HG03457 (cell line): ENCODE data around the gene SENP8.

Source experiments
- ATAC-seq: cut with Tn5 transposase; IDR thresholded peaks from one replicate; pipeline ENCODE4 v1.9.1; 2021; ENCODE audit warnings: moderate number of reproducible peaks; ENCODE audit not compliant: unreplicated experiment

Gene SENP8

GRCh38 chr15:72173864-72174550, 55.8 kb downstream of the SENP8 start:
- ATAC-seq = no peak

GRCh38 chr15:72174551-72175165, 56.5 kb downstream of the SENP8 start:
- no peak for ATAC-seq

- no peak for ATAC-seq
These were observed 57.2 kb downstream of the SENP8 start for GRCh38 chr15:72175186-72176044.

DNA sequence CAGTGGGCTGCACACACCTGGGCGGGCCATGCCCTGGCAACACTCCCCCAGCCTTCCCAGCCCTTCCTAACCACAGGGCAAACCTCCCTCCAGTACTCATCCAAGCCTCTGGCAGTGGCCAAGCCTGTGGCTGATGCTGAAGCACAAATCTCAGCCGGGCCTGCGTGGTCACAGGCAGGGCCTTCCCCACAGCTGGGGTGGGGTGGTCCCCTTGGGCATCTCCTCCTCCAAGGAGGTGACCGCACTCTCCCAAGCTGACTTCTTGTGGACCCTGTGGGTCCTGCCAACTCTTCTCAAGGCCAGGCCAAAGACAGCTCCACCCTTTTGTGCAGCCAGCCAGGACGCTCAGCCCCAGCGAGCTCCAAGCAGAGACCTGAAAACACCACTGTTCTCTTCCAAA, 58.0 kb downstream of the SENP8 start:
- no peak for ATAC-seq

DNA sequence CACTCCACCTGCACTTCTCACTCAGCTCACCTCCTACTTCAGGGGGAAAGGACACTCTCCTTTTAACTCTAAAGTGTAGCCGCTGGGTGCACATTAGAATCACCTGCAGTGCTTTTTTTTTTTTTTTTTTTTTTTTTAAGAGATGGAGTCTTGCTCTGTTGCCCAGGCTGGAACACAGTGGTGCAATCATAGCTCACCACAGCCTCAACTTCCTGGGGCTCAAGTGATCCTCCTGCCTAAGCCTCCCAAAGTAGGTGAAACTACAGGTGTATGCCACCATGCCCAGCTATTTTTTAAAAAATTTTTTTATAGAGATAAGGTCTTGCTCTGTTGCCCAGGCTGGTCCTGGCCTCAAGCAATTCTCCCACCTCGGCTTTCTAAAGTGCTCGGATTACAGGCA, 58.5 kb downstream of the SENP8 start:
- no peak for ATAC-seq

DNA sequence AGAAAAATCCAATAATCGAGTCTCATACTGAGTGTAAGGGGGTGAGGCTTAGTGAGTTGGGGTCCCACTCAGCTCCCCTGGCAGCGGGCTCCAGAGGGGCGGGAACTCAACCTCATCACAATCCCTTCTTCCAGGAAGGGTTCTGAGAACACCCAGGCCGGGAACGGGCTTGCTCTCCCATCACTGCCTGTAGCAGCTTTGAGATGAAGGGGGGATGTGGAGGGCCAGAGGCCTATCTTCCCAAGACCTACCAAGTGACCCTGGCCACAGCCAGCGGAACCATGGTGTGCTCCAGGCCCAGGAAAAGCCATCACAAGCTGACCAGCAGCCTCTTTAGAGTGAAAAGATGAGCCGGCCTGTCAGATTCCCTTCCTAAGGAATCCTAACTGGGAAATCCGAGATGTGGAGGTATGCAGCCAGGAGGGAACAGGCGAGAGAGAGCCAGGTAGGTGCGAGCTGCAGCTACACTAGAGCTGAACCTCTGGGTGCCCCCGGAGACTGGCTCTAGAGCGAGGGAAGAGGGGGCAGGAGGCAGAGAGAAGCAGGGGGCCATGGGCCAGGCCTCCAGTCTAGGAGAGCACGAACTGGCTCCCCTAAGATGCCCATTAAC, 60.9 kb downstream of the SENP8 start:
- no peak for ATAC-seq

- no peak for ATAC-seq
These were observed 61.9 kb downstream of the SENP8 start for GRCh38 chr15:72179950-72180581.

DNA sequence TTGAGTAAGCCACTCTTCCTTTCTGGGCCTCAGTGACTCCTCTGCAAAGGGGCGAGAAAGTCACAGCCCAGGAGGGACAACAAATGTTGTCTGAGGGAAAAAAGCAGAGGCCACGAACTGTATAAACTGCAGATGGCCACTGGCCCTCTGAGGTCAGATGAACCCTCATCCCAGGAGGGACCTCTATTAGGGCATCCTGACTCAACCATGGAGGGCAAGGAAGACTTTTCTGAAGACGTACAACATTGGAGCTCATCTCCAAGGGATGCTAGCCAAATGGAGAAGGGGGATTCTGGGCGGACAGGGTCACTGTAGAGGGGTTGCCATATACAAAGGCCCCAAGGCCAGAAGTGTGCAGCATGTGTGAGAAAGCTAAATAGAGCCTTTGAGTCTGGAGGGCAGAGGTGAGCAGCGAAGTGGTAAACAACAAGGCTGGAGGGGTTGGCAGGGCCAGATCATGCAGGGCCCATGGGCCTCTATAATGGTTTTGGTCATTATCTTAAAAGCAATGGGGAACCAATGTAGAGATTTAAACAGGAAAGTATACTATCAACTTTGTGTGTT, 62.6 kb downstream of the SENP8 start:
- no peak for ATAC-seq

DNA sequence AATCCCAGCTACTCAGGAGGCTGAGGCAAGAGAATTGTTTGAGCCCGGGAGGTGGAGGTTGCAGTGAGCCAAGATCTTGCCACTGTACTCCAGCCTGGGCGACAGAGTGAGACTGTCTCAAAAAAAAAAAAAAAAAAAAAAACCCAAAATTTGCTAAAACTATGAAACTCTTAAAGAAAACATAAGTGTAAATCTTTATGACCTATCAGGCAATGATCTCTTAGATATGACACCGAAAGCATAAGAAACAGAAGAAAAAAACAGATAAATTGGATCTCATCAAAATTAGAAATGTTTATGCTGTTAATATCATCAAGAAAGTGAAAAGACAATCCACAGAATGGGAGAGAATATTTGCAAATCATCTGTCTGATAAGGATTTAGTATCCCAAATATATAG, 64.0 kb downstream of the SENP8 start:
- ATAC-seq = no peak

GRCh38 chr15:72182673-72183072, 64.5 kb downstream of the SENP8 start:
- ATAC-seq = no peak

DNA sequence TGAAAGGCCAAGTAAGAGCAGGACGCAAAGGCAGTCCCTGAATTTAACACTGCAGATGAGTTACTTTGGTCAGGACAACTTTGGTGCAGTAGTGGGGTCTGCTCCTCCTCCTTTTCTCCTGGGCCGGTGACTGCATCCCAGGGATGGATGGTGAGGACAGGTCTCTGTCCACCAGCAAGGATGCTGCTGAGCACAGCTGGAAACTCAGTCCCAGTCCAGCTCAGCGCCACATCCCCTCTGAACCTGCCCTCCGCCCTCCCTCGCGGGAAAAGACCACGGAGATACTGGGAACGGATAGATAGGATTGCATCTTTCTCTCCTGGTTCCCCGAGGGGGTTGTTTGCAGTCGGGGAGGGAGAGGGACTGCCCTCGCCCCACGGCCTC, 65.6 kb downstream of the SENP8 start:
- no peak for ATAC-seq

GRCh38 chr15:72184165-72184811, 66.1 kb downstream of the SENP8 start:
- ATAC-seq = no peak

DNA sequence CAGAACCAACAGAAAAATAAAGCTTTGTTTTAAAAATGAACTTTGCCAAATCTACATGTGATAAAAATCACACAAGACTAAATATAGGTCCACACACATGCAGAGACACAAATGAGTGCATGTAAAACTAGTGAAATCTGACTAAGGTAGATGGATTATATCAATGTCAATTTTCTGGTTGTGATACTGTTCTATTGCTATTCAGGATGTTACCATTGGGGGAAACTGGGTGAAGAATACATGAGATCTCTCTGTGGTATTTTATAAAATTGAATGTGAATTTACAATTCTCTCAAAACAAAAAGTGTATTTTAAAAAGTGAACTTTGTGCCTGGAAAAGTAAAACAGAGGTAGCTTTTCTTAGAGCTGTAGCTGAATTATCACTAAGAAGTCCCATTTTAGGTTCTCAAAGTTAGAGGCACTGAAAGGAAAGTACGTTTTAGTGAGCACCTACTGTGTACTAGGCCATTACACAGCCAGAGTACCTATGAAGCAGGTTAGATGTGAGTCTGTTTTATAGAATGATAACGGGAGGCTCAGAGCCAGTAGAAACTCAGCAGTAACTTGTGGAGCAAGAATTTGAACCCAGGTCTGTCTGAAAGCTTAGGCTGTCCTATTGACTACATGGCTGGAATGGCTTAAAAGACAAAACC, 71.2 kb downstream of the SENP8 start:
- ATAC-seq = no peak

- no peak for ATAC-seq
These were observed 74.2 kb downstream of the SENP8 start for GRCh38 chr15:72192416-72192815.
